MV-4-11 (cell line): ENCODE data around the gene SPNS1.
"Not testable (repeated sequence)": the region's sequence is repeated elsewhere in the genome, so short reads cannot be mapped to it uniquely, and the experiment has no call there.

Experiments used
- DNase-seq: peaks from one replicate; lab custom pipeline; 2025; lab: John Stamatoyannopoulos, UW

The SPNS1 gene, protein sequence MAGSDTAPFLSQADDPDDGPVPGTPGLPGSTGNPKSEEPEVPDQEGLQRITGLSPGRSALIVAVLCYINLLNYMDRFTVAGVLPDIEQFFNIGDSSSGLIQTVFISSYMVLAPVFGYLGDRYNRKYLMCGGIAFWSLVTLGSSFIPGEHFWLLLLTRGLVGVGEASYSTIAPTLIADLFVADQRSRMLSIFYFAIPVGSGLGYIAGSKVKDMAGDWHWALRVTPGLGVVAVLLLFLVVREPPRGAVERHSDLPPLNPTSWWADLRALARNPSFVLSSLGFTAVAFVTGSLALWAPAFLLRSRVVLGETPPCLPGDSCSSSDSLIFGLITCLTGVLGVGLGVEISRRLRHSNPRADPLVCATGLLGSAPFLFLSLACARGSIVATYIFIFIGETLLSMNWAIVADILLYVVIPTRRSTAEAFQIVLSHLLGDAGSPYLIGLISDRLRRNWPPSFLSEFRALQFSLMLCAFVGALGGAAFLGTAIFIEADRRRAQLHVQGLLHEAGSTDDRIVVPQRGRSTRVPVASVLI

DNA sequence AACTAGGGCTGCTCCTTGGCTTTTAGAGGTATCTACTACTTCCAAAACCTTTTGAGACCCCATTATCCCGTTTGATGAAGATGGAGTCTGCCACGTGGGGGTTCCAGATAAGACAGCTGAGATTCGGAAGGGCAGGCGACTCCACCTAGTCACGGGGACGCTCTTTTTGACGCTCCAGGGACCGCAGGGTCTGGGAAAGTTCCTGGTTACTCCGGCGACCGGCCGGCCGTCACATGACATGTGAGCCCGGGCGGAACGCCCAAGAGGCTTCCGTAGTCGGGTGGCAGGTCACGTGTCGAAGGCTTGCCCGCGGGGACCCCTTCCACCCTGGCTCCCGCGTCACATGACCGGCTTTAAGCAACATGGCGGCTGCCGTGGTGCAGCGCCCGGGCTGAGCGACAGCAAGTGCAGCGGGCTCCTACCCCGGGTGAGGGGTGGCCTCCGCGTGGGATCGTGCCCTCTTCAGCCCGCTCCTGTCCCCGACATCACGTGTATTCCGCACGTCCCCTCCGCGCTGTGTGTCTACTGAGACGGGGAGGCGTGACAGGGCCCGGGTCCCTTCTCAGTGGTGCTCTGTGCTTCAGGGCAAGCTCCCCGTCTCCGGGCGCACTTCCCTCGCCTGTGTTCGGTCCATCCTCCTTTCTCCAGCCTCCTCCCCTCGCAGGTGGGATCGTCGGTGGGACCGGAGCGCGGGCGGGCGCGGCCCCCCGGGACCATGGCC, at the start of gene SPNS1:
Gene SPNS1 (plus strand): TSS at position 342 of the 721 bp plus-strand sequence. CDS start 374 bp downstream, at position 716.
- peak; percentile 93 for DNase-seq

DNA sequence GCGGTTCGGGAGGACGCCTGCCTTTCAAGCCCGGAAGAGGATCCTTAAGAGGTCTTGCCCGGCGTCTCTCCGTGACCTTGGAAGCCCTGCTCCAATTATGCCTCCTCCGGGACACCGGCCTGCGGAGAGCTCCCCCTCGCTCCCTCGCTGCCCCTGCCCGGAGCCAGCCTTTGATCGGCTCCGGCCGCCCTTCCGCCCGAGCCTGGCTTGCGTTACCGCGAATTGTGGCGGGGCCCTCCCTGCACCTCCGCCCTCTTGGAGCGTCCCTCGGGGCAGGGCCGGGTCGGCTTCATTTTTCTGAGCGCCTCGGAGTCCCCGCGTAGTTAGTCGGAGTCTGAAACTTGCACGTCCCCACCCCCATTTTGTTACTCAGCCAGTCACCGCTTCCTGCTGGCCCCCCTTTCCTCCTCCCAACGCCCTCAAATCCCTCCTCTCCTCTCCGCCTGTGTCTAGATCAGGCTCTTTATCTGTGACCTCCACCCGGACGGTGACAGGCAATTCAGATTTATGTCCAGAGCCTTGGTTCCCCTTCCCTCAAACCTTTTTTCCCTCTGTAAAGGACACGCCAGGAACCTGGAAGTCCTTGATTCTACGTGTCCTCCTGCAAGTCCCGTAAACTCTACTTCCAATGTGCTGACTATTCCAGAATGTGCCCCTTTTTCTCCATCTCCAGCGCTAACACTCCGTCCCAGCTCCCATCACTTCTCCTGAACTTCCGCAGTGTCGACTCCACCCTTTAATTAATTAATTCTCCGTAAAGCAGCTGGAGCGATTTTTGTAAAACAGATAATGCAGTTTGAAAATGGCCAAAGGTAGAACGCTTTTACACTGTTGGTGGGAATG, 49.0 kb upstream of the SPNS1 start:
- DNase-seq: peak; percentile 70

DNA sequence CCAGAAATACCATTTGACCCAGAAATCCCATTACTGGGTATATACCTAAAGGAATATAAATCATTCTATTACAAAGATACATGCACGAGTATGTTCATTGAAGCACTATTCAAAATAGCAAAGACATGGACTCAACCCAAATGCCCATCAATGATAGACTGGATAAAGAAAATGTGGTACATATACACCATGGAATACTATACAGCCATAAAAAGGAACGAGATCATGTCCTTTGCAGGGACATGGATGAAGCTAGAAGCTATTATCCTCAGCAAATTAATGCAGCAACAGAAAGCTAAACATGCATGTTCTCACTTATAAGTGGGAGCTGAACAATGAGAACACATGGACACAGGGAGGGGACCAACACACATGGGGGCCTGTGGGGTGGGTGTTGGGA, 48.3 kb upstream of the SPNS1 start:
- not testable (repeated sequence) for DNase-seq

DNA sequence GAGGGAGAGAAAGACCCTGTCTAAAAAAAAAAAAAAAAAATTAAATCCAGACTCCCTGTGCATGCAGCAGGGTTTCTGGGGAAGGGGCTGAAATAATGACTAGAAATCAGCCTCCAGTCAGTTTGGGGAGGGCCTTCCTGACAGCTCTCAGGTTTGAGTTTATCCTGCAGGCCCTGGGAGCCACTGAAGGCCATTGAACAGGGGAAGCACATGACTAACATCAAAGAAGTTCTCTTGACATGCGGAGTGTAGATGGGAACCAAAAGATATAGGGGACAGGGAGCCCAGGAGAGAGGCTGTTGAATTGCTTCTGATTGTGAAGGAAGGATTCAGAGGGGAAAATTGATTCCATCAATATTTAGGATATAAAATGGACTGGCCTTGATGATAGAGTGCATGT, 46.8 kb upstream of the SPNS1 start:
- DNase-seq: no peak

DNA sequence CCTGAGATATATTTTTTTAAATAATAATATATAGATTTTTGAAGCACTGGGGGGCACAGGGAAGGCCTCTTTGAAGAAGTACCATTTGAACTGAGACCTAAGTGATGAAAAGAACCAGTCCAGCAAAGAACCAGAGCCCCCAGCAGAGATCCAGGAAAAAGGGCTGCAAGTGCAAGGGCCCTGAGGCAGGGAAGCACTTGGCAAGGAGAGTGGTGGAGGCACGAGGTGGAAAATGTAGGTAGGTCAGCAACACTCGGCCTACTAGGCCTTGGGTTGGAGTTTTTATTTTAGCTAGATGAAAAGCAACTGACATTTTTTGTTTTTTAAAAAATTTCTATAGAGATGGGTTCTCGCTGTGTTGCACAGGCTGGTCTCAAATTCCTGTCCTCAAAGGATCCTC, 44.4 kb upstream of the SPNS1 start:
- DNase-seq: no peak

DNA sequence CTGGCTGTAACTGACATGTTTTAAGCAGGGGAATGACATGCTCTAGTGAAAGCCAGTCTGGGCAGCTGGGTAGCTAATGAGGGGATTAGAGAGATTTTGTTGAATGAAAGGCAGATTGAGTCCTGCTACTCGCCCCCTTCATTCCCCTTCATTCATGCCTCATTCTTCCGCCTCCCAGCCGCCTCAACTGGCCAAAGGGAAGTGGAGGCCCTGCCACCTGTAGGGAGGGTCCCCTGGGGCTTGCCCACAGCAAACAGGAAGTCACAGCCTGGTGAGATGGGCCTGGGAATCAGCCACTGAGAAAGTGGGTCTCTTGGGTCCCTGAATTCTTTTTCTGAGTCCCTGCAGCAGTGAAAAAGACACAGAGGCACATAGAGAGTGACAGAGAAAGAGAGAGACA, 43.9 kb upstream of the SPNS1 start:
- no peak for DNase-seq

DNA sequence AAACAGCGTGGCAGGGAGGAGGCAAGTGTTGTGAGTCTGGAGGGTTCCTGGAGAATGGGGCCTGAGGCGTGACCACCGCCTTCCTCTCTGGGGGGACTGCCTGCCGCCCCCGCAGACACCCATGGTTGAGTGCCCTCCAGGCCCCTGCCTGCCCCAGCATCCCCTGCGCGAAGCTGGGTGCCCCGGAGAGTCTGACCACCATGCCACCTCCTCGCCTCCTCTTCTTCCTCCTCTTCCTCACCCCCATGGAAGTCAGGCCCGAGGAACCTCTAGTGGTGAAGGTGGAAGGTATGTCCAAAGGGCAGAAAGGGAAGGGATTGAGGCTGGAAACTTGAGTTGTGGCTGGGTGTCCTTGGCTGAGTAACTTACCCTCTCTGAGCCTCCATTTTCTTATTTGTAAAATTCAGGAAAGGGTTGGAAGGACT, 42.8 kb upstream of the SPNS1 start, which contains the start of gene CD19:
Gene CD19 (plus strand): TSS at position 171 of the 425 bp plus-strand sequence. CDS start 30 bp downstream, at position 201.
- no peak for DNase-seq

DNA sequence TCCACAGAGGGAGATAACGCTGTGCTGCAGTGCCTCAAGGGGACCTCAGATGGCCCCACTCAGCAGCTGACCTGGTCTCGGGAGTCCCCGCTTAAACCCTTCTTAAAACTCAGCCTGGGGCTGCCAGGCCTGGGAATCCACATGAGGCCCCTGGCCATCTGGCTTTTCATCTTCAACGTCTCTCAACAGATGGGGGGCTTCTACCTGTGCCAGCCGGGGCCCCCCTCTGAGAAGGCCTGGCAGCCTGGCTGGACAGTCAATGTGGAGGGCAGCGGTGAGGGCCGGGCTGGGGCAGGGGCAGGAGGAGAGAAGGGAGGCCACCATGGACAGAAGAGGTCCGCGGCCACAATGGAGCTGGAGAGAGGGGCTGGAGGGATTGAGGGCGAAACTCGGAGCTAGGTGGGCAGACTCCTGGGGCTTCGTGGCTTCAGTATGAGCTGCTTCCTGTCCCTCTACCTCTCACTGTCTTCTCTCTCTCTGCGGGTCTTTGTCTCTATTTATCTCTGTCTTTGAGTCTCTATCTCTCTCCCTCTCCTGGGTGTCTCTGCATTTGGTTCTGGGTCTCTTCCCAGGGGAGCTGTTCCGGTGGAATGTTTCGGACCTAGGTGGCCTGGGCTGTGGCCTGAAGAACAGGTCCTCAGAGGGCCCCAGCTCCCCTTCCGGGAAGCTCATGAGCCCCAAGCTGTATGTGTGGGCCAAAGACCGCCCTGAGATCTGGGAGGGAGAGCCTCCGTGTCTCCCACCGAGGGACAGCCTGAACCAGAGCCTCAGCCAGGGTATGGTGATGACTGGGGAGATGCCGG, 42.0 kb upstream of the SPNS1 start:
- no peak for DNase-seq

DNA sequence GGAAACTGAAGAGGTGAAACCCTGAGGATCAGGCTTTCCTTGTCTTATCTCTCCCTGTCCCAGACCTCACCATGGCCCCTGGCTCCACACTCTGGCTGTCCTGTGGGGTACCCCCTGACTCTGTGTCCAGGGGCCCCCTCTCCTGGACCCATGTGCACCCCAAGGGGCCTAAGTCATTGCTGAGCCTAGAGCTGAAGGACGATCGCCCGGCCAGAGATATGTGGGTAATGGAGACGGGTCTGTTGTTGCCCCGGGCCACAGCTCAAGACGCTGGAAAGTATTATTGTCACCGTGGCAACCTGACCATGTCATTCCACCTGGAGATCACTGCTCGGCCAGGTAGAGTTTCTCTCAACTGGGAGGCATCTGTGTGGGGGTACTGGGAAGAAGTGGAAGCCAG, 41.4 kb upstream of the SPNS1 start:
- DNase-seq: no peak

DNA sequence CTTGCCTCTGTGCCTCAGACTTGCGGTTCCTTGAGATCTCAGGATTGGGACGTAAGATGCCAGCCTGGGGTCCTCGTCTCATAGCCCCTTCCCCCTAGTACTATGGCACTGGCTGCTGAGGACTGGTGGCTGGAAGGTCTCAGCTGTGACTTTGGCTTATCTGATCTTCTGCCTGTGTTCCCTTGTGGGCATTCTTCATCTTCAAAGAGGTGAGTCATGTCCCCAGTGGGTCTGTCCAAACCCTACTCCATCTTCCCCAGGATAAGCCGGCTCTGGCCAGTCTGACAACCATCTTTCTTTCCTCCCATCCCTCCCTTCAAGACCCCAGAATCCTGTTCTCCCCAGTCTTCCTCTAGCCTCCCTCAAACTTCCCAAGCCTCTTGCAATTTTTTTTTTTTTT, 39.2 kb upstream of the SPNS1 start:
- DNase-seq: no peak

DNA sequence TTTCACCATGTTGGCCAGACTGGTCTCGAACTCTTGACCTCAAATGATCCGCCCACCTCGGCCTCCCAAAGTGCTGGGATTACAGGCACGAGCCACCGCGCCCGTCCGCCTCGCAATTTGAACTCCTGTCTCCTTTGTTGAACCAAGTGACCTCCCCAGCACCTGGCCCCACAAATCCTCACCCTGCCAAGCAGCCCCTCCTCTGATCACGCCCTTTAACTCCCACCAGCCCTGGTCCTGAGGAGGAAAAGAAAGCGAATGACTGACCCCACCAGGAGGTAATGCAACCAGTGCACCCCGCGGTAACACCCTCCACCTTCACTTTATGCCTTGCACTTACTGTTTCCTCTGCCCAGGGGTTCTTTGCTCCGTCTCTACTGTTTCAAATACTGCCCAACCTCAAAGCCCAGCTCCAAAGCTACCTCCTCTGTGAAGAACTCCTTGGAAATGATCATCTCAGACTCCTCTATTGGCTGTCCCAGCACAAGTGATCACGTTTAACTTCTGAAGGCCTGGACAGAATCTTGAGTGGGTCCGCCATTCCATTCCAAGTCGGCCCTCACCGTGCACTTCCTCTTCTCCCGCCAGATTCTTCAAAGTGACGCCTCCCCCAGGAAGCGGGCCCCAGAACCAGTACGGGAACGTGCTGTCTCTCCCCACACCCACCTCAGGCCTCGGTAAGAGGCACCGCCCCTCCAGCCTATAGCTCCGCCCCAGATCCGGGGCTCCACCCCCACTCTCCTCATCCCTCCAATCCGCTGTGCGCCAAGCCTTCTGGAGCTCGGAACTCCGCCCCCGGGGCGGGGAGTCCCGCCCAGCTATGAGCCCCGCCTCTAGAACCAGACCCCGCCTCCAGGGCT, 38.4 kb upstream of the SPNS1 start:
- DNase-seq: peak; percentile 95

DNA sequence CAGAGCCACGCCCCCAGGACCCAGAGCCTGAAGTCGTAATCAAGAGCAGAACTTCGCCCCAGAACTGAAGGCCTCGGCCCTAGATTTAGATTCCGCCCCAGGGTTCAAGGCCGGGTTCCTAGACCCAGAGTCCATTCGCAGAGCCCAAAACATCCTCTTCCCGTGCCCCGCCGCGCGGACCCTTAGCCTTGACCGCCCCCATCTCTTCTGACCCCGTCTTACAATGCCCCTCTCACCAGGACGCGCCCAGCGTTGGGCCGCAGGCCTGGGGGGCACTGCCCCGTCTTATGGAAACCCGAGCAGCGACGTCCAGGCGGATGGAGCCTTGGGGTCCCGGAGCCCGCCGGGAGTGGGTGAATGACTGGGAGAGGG, 37.8 kb upstream of the SPNS1 start:
- no peak for DNase-seq

DNA sequence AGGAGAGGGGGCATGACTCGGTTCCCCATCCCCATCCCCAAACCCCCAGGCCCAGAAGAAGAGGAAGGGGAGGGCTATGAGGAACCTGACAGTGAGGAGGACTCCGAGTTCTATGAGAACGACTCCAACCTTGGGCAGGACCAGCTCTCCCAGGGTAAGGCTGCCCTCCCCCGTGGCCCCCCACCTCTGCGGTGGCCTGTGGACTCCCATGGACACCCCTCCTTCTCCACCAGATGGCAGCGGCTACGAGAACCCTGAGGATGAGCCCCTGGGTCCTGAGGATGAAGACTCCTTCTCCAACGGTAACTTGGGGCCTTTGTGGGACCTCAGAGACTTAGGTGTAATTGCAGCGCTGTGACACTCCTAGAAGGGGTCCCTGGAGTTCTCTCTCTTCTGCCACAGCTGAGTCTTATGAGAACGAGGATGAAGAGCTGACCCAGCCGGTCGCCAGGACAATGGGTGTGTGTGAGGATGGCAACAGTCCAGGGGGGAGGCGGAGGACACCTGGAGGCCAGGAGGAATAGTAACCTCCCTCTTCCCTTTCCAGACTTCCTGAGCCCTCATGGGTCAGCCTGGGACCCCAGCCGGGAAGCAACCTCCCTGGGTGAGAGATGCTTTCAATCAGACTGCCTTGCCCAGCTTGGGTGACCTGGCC, 37.2 kb upstream of the SPNS1 start:
- no peak for DNase-seq

DNA sequence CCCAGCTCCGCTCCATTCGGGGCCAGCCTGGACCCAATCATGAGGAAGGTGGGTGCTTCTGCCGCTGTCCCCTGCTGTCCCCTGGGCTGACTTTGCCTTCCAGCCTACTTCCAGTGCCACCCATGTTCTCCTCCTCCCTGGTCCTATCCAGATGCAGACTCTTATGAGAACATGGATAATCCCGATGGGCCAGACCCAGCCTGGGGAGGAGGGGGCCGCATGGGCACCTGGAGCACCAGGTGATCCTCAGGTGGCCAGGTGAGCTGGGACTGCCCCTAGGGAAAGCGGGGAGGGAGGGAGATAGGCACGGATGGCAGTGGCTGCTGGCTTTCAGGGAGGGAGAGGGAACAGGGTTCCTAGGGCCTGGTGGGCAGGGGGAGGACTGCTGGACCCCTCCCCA, 35.9 kb upstream of the SPNS1 start:
- no peak for DNase-seq

DNA sequence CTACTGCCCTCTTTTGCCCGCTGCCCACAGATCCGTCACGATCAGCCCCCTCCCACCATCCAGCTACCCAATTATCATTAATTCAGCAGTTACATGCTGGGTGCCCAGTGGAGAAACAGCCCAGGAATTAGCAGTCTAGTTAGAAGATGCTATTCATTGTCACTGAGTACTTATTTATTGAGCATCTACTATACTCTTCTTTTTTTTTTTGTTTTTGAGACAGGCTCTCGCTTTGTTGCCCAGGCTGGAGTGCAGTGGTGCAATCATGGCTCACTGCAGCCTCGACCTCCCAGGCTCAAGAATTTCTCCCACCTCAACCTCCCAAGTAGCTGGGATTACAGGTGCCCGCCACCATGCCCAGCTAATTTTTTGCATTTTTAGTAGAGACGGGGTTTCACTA, 34.8 kb upstream of the SPNS1 start:
- DNase-seq: not testable (repeated sequence)

DNA sequence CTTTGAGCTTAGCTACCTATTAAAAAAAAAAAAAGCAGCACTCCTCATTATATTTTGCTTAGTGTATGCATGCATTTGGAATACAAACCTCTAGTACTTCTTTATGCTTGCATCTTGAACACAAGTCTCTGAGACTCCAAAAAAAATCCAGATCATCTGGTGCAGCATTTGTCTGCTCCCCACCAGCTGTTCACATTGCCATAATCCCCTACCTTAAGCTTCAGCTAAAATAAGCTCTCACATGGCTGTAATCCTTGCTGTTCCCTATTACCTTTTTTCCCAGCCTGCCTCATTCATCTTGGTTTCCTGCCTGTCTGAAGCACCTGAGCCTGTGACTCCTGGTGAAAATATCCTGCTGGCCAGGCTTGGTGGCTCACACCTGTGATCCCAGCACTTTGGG, 31.3 kb upstream of the SPNS1 start:
- DNase-seq: no peak

DNA sequence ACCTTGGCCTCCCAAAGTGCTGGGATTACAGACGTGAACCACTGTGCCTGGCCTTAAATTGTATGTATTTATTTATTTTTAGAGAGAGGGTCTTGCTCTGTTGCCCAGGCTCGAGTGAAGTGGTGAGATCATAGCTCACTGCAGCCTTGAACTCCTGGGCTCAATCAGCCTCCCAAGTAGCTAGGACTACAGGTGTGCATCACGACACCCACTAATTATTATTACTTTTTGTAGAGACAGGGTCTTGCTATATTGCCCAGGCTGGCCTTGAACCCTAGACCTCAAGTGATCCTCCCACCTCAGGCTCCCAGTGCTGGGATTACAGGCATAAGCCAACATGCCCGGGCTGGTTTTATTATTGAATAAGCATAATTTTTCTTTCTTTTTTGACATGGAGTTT, 27.9 kb upstream of the SPNS1 start:
- DNase-seq: no peak

DNA sequence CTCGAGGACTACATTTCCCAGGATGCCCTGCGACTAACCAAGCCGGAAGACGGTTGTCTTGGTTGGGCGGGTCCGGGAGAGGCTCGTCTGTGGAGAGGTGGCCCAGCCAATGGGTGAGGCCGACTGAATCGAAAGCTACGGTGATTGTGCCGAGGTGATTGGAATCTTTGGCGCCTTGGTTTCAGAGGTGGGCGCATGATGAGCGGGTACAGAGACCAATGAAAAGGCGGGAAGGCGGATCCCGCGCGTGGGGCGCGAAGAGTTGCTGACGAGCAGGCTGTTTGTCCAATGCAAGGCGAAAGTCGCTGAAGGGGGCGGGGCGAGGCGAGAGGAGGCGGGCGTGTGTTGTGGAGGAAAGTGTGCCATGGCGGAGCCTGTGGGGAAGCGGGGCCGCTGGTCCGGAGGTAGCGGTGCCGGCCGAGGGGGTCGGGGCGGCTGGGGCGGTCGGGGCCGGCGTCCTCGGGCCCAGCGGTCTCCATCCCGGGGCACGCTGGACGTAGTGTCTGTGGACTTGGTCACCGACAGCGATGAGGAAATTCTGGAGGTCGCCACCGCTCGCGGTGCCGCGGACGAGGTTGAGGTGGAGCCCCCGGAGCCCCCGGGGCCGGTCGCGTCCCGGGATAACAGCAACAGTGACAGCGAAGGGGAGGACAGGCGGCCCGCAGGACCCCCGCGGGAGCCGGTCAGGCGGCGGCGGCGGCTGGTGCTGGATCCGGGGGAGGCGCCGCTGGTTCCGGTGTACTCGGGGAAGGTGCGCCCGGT, 23.7 kb upstream of the SPNS1 start, which contains the start of gene NFATC2IP:
Gene NFATC2IP (plus strand): TSS at position 290 of the 762 bp plus-strand sequence. CDS start 75 bp downstream, at position 365.
- peak; percentile 100 for DNase-seq

DNA sequence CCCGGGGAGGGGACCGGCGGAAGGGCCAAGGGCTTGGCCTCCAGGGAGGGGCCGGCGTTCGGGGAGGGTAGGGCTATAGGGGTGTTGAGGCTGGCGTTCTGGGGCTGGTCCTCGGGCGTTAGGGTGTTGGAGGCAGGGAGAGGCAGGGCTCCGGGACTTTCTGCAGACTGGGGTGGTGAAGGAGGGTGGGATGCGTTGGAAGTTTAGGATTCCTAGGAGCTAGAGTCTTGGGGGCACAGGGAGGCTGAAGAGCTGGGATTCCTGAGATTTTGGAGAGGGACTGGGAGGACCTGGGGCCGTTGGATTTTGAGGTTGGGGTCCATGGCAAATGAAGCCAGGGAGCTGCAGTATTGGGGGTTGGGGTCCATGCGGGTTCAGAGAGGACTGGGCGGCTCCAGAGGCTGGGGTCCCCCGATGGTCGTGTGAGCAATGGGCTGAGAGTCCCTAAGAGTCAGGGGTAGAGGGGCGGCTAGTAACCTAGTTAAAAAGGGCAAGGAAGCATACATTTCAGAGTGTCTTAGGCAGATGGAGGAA, 23.1 kb upstream of the SPNS1 start:
- no peak for DNase-seq
